KG1 (cell line): ENCODE measurements around the gene ATP9A.
"Not testable (repeated sequence)": the region's sequence is repeated elsewhere in the genome, so short reads cannot be mapped to it uniquely, and the experiment has no call there.

Experiments
- DNase-seq: peaks from one replicate; lab custom pipeline; 2025; lab: John Stamatoyannopoulos, UW

ATP9A gene

GRCh38 chr20:51653226-51653625 is 115.0 kb downstream of the ATP9A start:
- DNase-seq = no peak

DNA sequence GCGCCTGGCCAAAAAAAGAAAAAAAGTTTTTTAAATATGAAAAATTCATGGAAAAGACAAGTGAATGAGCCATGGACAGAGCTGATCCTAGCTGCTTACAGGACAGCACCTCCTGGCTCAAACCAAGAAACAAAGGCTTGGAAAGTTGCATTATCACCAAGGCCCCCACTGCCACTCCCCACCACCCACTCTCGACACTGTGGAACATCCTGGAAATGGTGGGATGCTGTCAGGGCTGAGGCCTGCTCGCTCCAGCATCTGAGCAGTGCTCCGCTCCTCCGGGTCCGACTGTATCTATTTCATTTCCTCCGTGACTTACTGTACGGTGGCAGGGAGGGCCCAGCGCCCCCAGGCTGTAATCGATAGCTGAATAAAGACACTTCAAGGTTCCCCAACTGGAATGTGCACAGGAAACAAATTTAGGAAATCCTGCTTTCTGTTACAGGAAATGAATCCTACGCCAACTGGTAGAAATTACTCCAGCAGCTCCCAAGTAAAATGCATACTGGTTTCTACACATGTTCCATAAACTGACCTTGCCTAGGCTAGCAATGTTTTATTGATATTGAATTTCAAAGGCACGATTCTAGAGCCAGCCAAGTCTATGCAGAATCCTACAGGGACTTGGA is 116.2 kb downstream of the ATP9A start:
- no peak for DNase-seq

DNA sequence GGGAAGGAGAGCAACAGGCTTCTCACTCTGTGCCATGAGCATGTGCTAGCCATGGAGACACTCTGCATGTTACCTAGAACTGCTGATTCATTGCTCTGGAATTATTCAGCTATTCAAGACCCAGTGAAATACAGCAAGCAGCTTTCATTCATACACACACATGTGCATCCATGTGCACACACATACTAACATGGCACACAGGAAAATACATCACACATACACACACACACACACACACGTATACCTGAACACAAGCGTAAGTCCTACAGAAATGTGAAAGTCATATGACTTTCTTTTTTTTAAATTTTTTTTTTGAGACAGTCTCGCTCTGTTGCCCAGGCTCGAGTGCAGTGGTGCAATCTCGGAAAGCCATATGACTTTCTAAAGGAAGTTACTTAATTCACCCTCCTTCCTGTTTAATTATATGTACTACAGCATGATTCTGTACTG is 117.5 kb downstream of the ATP9A start:
- peak; percentile 58 for DNase-seq

GRCh38 chr20:51648571-51648947 is 119.6 kb downstream of the ATP9A start:
- DNase-seq = no peak

DNA sequence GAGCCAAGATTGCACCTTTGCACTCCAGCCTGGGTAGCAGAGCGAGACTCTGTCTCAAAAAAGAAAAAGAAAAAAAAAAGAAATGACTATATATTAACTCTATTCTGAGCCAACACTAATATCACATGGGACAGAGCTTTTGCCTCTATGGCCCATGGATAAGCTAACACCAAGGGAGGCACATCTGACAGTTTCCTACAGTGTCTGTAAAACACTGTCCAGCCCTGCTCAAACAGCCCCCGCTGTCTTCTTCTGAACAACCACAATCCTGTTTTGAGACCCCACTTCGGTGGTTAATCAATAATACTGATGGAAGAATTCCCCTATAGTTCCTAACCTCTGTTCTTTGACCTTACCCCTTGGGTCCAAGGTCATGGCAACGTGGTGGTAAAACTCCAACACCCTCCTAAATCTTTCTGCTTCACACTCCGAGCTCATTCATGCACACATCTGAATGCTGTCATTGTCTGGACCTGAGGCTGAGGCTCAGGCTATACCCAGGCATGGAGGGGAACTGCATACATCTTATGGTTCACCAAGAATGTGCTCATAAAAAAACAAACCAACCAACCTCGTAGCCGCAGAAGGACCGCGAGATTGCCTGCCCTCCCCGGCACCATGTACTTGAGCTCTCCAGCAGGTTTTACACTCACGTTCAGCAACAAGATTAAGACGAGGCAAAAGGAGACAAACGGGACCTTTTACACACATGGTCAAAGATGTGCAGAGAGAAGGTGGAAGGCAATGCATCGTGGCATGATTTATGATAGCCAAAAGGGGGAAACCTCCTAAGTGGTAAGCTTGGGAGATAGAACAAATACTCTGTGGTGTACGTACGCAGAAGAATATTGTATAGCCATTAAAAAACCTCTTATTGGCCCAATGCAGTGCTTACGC is 120.3 kb downstream of the ATP9A start:
- no peak for DNase-seq

- DNase-seq = not testable (repeated sequence)
These were observed 124.4 kb downstream of the ATP9A start for GRCh38 chr20:51643810-51644209.

DNA sequence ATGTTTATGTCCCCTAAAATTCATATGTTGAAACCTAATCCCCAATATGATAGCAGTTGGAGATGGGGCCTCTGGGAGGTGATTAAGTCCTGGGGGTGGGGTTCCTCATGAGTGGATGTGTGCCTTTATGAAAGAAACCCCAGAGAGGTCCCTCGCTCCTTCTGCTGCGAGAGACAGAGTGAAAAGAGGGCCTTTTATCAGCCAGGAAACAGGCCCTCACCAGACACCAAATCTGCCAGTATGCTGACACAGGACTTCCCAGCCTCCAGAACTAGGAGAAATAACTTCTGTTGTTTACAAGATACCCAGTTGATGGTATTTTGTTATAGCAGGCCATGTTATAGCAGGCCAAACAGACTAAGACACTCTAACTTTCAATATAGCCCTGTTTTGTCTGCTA is 124.8 kb downstream of the ATP9A start:
- DNase-seq = peak; percentile 13

GRCh38 chr20:51641866-51642265 is 126.3 kb downstream of the ATP9A start:
- DNase-seq = no peak

GRCh38 chr20:51640743-51641142 is 127.4 kb downstream of the ATP9A start:
- DNase-seq = no peak

DNA sequence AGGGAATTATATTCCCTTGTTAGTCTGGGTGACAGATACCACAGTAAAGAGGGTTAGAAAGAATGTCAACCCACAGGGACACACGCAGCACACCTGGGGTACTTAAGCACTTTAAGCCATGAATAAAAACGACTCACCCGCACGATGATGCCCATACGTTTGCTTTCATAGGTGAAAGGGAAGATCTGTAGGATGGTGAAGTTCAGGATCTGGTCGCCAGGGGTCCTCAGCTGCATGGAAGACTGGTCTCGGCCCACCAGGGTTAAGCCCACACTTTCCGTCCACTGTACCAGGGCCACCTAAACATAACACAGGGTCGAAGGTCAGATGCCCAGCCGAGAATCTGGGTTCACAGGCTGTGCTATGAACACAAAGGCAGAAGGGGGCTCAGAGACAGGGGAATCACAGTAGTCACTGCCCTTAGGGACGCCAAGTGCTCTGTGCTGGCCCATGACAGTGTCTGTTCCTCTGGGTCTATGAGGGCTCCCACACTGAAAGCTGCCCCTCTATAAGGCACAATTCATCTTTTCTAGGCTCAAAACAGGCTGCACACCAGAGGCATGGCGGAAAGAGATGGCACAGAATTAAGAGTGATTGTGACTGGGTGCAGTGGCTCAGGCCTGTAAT is 128.9 kb downstream of the ATP9A start:
- peak; percentile 39 for DNase-seq

DNA sequence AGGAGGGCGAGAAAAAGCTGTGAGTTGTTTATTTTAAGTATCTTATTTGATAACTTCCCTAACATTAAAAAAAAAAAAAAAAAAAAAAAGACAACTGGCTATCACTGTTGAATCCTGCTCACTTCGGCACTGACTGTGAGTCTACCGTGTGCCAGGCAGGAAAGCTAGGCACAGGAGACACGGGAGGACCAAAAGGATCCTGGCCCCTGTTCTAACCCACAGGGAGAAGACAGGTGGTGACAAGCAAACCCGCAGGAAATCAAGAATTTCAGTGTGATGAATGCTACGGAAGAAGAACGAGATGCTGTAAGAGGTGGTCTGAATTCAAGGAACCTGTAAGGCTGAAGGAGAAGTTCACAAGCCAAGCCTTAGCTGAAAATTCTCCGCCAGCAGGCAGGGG is 130.9 kb downstream of the ATP9A start:
- no peak for DNase-seq

DNA sequence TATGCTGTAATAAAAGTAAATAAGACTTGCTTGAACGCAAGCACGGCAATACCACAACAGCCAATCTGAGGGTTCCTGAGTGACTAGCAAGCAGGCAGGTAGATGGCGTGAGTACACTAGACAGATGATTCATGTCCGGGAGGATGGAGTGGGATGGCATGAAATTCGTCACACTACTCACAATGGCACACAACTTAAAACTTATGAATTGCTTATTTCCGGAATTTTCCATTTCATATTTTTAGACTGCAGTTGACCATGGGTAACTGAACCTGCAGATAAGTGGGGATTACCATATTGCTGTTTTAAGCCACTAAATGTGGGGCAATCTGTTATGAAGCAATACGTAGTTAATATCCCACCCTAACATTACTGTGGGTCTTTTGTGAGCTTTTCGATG is 132.1 kb downstream of the ATP9A start:
- DNase-seq = no peak

- no peak for DNase-seq
These were observed 132.5 kb downstream of the ATP9A start for GRCh38 chr20:51635680-51636079.

DNA sequence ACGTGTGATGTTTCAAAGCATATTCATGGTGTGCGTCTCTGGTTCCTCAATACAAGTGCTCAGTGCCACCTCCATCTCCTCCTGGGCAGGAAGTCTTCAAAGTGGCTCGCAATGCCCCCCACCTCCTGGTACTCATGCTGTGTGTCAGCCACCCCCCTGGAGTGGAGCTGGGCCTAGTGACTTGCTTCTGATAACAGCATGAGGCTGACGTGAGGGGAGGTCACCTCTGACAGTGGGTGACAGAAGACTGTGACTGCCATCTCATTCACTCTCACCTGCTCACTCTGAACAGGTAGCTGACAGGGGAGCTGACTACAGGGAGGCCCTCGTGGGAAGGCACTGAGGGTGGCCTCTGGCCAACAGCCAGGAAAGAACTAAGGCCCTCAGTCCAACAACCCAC is 133.3 kb downstream of the ATP9A start:
- no peak for DNase-seq

GRCh38 chr20:51634257-51634656 is 133.9 kb downstream of the ATP9A start:
- no peak for DNase-seq

GRCh38 chr20:51633430-51633829 is 134.8 kb downstream of the ATP9A start:
- DNase-seq = no peak

DNA sequence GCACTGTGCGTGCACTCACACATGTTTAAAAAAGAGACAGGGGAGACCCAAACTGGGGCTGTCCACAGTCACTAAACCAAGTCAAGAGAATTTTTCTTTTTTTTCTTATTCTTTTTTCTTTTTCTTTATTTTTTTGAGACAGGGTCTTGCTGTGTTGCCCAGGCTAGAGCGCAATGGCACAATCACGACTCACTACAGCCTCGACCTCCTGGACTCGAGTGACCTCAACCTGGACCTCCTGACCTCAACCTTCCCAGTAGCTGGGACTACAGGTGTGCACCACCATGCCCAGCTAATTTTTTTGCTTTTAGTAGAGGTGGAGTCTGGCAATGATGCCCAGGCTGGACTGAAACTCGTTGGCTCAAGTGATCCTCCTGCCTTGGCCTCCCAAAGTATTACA is 136.2 kb downstream of the ATP9A start:
- no peak for DNase-seq

GRCh38 chr20:51631011-51631950 is 136.9 kb downstream of the ATP9A start:
- DNase-seq = peak; percentile 61

GRCh38 chr20:51629399-51630058 is 138.7 kb downstream of the ATP9A start:
- DNase-seq = no peak

GRCh38 chr20:51628533-51629398 is 139.4 kb downstream of the ATP9A start:
- no peak for DNase-seq
